AML-193 (cell line): ENCODE data around the gene MTMR2.
A peak's percentile ranks its signal among the peaks of the same experiment; 100 is the strongest.

ENCODE experiments used
- DNase-seq, 2 experiments: peaks; one replicate each; lab custom pipeline; 2025; lab: John Stamatoyannopoulos, UW

The MTMR2 gene

GRCh38 chr11:95918056-95918455 is 5.9 kb downstream of the MTMR2 start:
- DNase-seq = no peak

- DNase-seq = no peak
Measured at GRCh38 chr11:95917193-95918036, 6.5 kb downstream of the MTMR2 start.

- DNase-seq = no peak
Measured at GRCh38 chr11:95916049-95916448, 7.9 kb downstream of the MTMR2 start.

GRCh38 chr11:95915051-95915450 is 8.9 kb downstream of the MTMR2 start:
- no peak for DNase-seq

GRCh38 chr11:95913830-95914615 is 9.9 kb downstream of the MTMR2 start:
- DNase-seq = peak; percentile 19 to 22

GRCh38 chr11:95912902-95913560 is 10.9 kb downstream of the MTMR2 start:
- DNase-seq = peak; percentile 28 to 37

- no peak for DNase-seq
Measured at GRCh38 chr11:95911369-95911759, 12.5 kb downstream of the MTMR2 start.

- no peak for DNase-seq
Measured at GRCh38 chr11:95910638-95911368, 13.1 kb downstream of the MTMR2 start.

- DNase-seq = no peak
Measured at GRCh38 chr11:95908826-95909225, 15.1 kb downstream of the MTMR2 start.

- no peak for DNase-seq
Measured at GRCh38 chr11:95907476-95907875, 16.4 kb downstream of the MTMR2 start.

- DNase-seq = no peak
Measured at GRCh38 chr11:95904009-95904650, 19.8 kb downstream of the MTMR2 start.

- DNase-seq = no peak
Measured at GRCh38 chr11:95898782-95899181, 25.1 kb downstream of the MTMR2 start.

GRCh38 chr11:95897731-95898130 is 26.2 kb downstream of the MTMR2 start:
- no peak for DNase-seq

- peak; percentile 28 to 30 for DNase-seq
Measured at GRCh38 chr11:95895815-95896214, 28.1 kb downstream of the MTMR2 start.

- no peak for DNase-seq
Measured at GRCh38 chr11:95892892-95893570, 30.9 kb downstream of the MTMR2 start.

GRCh38 chr11:95892492-95892891 is 31.4 kb downstream of the MTMR2 start:
- DNase-seq = no peak

- no peak for DNase-seq
Measured at GRCh38 chr11:95891423-95892170, 32.3 kb downstream of the MTMR2 start.

GRCh38 chr11:95888852-95889251 is 35.1 kb downstream of the MTMR2 start:
- DNase-seq = no peak

- no peak for DNase-seq
Measured at GRCh38 chr11:95888439-95888838, 35.5 kb downstream of the MTMR2 start.

GRCh38 chr11:95886462-95886861 is 37.4 kb downstream of the MTMR2 start:
- no peak for DNase-seq
